Mesodermal cell (in vitro differentiated cells): Measurements from ENCODE around the gene MMP20.

Experiments
- H3K27ac ChIP-seq: 2 replicates; pipeline ENCODE4 v1.7.0; 2013; ENCODE audit warnings: mild to moderate bottlenecking, low read depth, low read length, moderate library complexity; ENCODE audit not compliant: severe bottlenecking
- H3K36me3 ChIP-seq: 2 replicates; pipeline ENCODE4 v1.7.1; 2013; ENCODE audit warnings: mild to moderate bottlenecking, low read length, moderate library complexity; ENCODE audit not compliant: control insufficient read depth, insufficient read depth
- H3K4me1 ChIP-seq: one replicate; pipeline ENCODE4 v1.7.1; 2013; ENCODE audit warnings: mild to moderate bottlenecking, low read length; ENCODE audit not compliant: insufficient read depth, control insufficient read depth, poor library complexity, severe bottlenecking
- H3K4me3 ChIP-seq: 2 replicates; pipeline ENCODE4 v1.7.0; 2013; ENCODE audit warnings: low read length, control low read depth, mild to moderate bottlenecking; ENCODE audit not compliant: insufficient read depth, poor library complexity, severe bottlenecking; ENCODE audit errors: extremely low read depth
- H3K9me3 ChIP-seq: 2 replicates; pipeline ENCODE4 v1.7.1; 2013; ENCODE audit warnings: mild to moderate bottlenecking, low read length, moderate library complexity; ENCODE audit not compliant: control insufficient read depth
- WGBS, 2 experiments: methylation state at CpG; one replicate each; pipeline ENCODE4 v1.1.5; 2013; ENCODE audit warnings: missing lambda C conversion rate in 2 of 2; ENCODE audit not compliant: insufficient coverage in 2 of 2; 5-methylcytosine and 5-hydroxymethylcytosine counted together

Gene MMP20

GRCh38 chr11:102580185-102580951 is 44.8 kb downstream of the MMP20 start:
- H3K4me1 ChIP-seq, result no peaks in the 10 kb centered on the region
- H3K4me3 ChIP-seq, result no peak overlapping the region
- H3K27ac ChIP-seq, result no peak overlapping the region
- H3K36me3 ChIP-seq, result no peaks in the 10 kb centered on the region
- WGBS, 2 experiments, result 80 to 100% methylated on average over 1 to 3 of the region's 3 CpGs
- no peaks in the 10 kb centered on the region for H3K9me3 ChIP-seq

- H3K9me3 ChIP-seq, result no peaks in the 10 kb centered on the region
- no peak overlapping the region for H3K4me3 ChIP-seq
- no peaks in the 10 kb centered on the region for H3K36me3 ChIP-seq
- 83% methylated on average over 2 of the region's 2 CpGs; no CpG with 5 or more reads in 1 of the 2 experiments for WGBS, 2 experiments
- H3K4me1 ChIP-seq, result no peaks in the 10 kb centered on the region
- H3K27ac ChIP-seq, result no peak overlapping the region
These were observed 47.4 kb downstream of the MMP20 start for GRCh38 chr11:102577723-102578122.

- Histone ChIP-seq H3K4me3 (no peak overlapping the region), H3K27ac (no peak overlapping the region), H3K4me1 (no peaks in the 10 kb centered on the region), H3K9me3 (no peaks in the 10 kb centered on the region), H3K36me3 (no peaks in the 10 kb centered on the region)
These were observed 48.0 kb downstream of the MMP20 start for GRCh38 chr11:102577182-102577581.

- 100% methylated on average over 1 of the region's 3 CpGs for WGBS, 2 experiments
- H3K36me3 ChIP-seq, result no peaks in the 10 kb centered on the region
These were observed 48.8 kb downstream of the MMP20 start for GRCh38 chr11:102576350-102576749.

GRCh38 chr11:102575012-102575411 is 50.1 kb downstream of the MMP20 start:
- Histone ChIP-seq H3K9me3 (no peaks in the 10 kb centered on the region), H3K27ac (no peak overlapping the region), H3K4me3 (no peak overlapping the region), H3K36me3 (no peaks in the 10 kb centered on the region), H3K4me1 (no peaks in the 10 kb centered on the region)
- WGBS, 2 experiments, result 89 to 94% methylated on average over 2 of the region's 2 CpGs

More at GRCh38 chr11:102576350-102576749, 48.8 kb downstream of the MMP20 start:
- no peaks in the 10 kb centered on the region for H3K9me3 ChIP-seq
- no peaks in the 10 kb centered on the region for H3K4me1 ChIP-seq
- no peak overlapping the region for H3K4me3 ChIP-seq
- H3K27ac ChIP-seq, result no peak overlapping the region

- WGBS, 2 experiments, result no CpG with 5 or more reads among the region's 2 CpGs
- no peak overlapping the region for H3K4me3 ChIP-seq
- no peaks in the 10 kb centered on the region for H3K4me1 ChIP-seq
- no peaks in the 10 kb centered on the region for H3K36me3 ChIP-seq
- no peaks in the 10 kb centered on the region for H3K9me3 ChIP-seq
- H3K27ac ChIP-seq, result no peak overlapping the region
These were observed 51.3 kb downstream of the MMP20 start for GRCh38 chr11:102573851-102574250.

- no peaks in the 10 kb centered on the region for H3K4me1 ChIP-seq
- WGBS, 2 experiments, result 100% methylated on average over 2 of the region's 2 CpGs; no CpG with 5 or more reads in 1 of the 2 experiments
These were observed 52.4 kb downstream of the MMP20 start for GRCh38 chr11:102572554-102573220.

GRCh38 chr11:102568851-102569250 is 56.3 kb downstream of the MMP20 start:
- Histone ChIP-seq H3K4me1 (no peaks in the 10 kb centered on the region), H3K27ac (no peak overlapping the region), H3K9me3 (peaks cover 6% of the 10 kb centered on the region), H3K4me3 (no peak overlapping the region), H3K36me3 (no peaks in the 10 kb centered on the region)
- 79% methylated on average over 2 of the region's 3 CpGs; no CpG with 5 or more reads in 1 of the 2 experiments for WGBS, 2 experiments

More at GRCh38 chr11:102572554-102573220, 52.4 kb downstream of the MMP20 start:
- Histone ChIP-seq H3K27ac (no peak overlapping the region), H3K4me3 (no peak overlapping the region), H3K9me3 (no peaks in the 10 kb centered on the region), H3K36me3 (no peaks in the 10 kb centered on the region)

GRCh38 chr11:102566112-102566511 is 59.0 kb downstream of the MMP20 start:
- no peak overlapping the region for H3K4me3 ChIP-seq
- peaks cover 6% of the 10 kb centered on the region for H3K9me3 ChIP-seq
- H3K27ac ChIP-seq, result no peak overlapping the region
- no peaks in the 10 kb centered on the region for H3K36me3 ChIP-seq
- no peaks in the 10 kb centered on the region for H3K4me1 ChIP-seq
- WGBS, 2 experiments, result 80 to 100% methylated on average over 1 of the region's 1 CpG

GRCh38 chr11:102564110-102564509 is 61.0 kb downstream of the MMP20 start:
- no peak overlapping the region for H3K4me3 ChIP-seq
- no peaks in the 10 kb centered on the region for H3K4me1 ChIP-seq
- no CpG with 5 or more reads among the region's 2 CpGs for WGBS, 2 experiments
- H3K36me3 ChIP-seq, result no peaks in the 10 kb centered on the region
- peaks cover 6% of the 10 kb centered on the region for H3K9me3 ChIP-seq
- H3K27ac ChIP-seq, result no peak overlapping the region

GRCh38 chr11:102561636-102562035 is 63.5 kb downstream of the MMP20 start:
- Histone ChIP-seq H3K36me3 (no peaks in the 10 kb centered on the region), H3K4me3 (no peak overlapping the region), H3K4me1 (no peaks in the 10 kb centered on the region), H3K9me3 (peaks cover 6% of the 10 kb centered on the region), H3K27ac (no peak overlapping the region)
